Measurements from ENCODE around the gene NBL1. TPM values are rescaled to one million over a fixed set of nuclear protein-coding genes. Genes with fewer than 3 reads are reported as not detected.

NBL1 gene
- total and polyA plus RNA-seq, 9 of the 15 experiments (the other 6 are each of a cell fraction or from before 2014, with no cell fraction given): 0.10 to 3.7 (median 1.8) TPM; not detected in 1

GRCh38 chr1:19662313-19662712, 18.2 kb downstream of the NBL1 start:
- DNase-seq (ENCODE audit: extremely low read depth in 1 of 4, low spot score in 3 of 4): no peak
- TF ChIP-seq CBFA2T2 (conservative IDR thresholded peaks at IDR 0.05) (no peak), IRF2 (CRISPR knock-in tag; IDR thresholded peaks at IDR 0.05) (no peak), ZNF583 (CRISPR knock-in tag; IDR thresholded peaks at IDR 0.05) (no peak), RFX1 (IDR thresholded peaks at IDR 0.05) (no peak), HNRNPLL (IDR thresholded peaks at IDR 0.05; ENCODE audit: low read depth, low read length, poor library complexity, severe bottlenecking) (no peak), MECOM (CRISPR knock-in tag; IDR thresholded peaks at IDR 0.05) (no peak), ZNF586 (CRISPR knock-in tag; conservative IDR thresholded peaks at IDR 0.05) (no peak), CAMTA2 (CRISPR knock-in tag; conservative IDR thresholded peaks at IDR 0.05) (no peak), FIP1L1 (IDR thresholded peaks at IDR 0.05; ENCODE audit: low read depth, low read length, poor library complexity, severe bottlenecking) (no peak), ZSCAN29 (IDR thresholded peaks at IDR 0.05) (no peak), CREM (IDR thresholded peaks at IDR 0.05; ENCODE audit: low read depth) (no peak)
- TF ChIP-seq, protein P1, sequence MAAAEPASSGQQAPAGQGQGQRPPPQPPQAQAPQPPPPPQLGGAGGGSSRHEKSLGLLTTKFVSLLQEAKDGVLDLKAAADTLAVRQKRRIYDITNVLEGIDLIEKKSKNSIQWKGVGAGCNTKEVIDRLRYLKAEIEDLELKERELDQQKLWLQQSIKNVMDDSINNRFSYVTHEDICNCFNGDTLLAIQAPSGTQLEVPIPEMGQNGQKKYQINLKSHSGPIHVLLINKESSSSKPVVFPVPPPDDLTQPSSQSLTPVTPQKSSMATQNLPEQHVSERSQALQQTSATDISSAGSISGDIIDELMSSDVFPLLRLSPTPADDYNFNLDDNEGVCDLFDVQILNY (CRISPR knock-in tag; IDR thresholded peaks at IDR 0.05): no peak
- H3K27ac ChIP-seq (ENCODE audit: extremely low read depth, low read depth, low read length): no peak overlapping the region
- ATAC-seq: no peak
- intact Hi-C loops (cut with micrococcal nuclease) (loop anchor here (5.0 kb wide), 1 partner anchor 150 kb away; no protein-coding TSS in a partner anchor), in situ Hi-C loops (cut with MboI) (loop anchor here (25.0 kb wide), 1 partner anchor 1050 kb away; no protein-coding TSS in a partner anchor)
- peaks cover 0 to 24% of the 10 kb centered on the region in 2 experiments; a peak in 2 of 5 replicates for H3K4me1 ChIP-seq (replicated peaks in 1 of 2; ENCODE audit: control insufficient read depth in 2 of 2, insufficient read depth in 2 of 2, low read length in 2 of 2)
- H3K9me3 ChIP-seq (replicated peaks; ENCODE audit: control insufficient read depth, insufficient read depth, low read depth, low read length): no peaks in the 10 kb centered on the region
- ChIA-PET POLR2A (interaction anchor here (0.6 to 2.1 kb wide), 4 partner anchors 11 to 446 kb away, joined by 3 to 4 read pairs (median 4); no protein-coding TSS in a partner anchor), CTCF (ENCODE audit: low intra/inter-chr PET ratio) (interaction anchor here (0.6 to 1.2 kb wide), 2 partner anchors 42 to 1065 kb away, joined by 3 to 8 read pairs; no protein-coding TSS in a partner anchor)
- H3K36me3 ChIP-seq (ENCODE audit: control insufficient read depth, insufficient read depth, low read length): no peaks in the 10 kb centered on the region
- H4K20me1 ChIP-seq (replicated peaks; ENCODE audit: control insufficient read depth, insufficient read depth, low read length): no peaks in the 10 kb centered on the region; the same call in 1 of the 2 replicates
- no peaks in the 10 kb centered on the region for H3K79me2 ChIP-seq (ENCODE audit: control insufficient read depth, insufficient read depth, low read length)
- no peak overlapping the region for H3K4me3 ChIP-seq
- H3K9ac ChIP-seq (ENCODE audit: insufficient read depth in 1 of 2, low read depth in 2 of 2, low read length in 2 of 2): no peak overlapping the region
- BruUV-seq (replicated peaks): no TSS peak
- WGBS (ENCODE audit: insufficient coverage, low coverage, missing lambda C conversion rate): 9% methylated on average over 3 of the region's 3 CpGs
- H2AFZ ChIP-seq (ENCODE audit: low read depth, low read length): no peak overlapping the region
- FAIRE-seq: no peak
- H3K4me2 ChIP-seq (ENCODE audit: insufficient read depth, low read length): no peak overlapping the region
- H3K27me3 ChIP-seq (ENCODE audit: control insufficient read depth in 2 of 2, insufficient read depth in 2 of 2, low read length in 2 of 2): peaks cover 30 to 66% of the 10 kb centered on the region in 2 experiments; a peak in 4 of 5 replicates
- no peaks in the 10 kb centered on the region for H3K9me1 ChIP-seq (ENCODE audit: control insufficient read depth, insufficient read depth, low read length)
